Smooth muscle cell (in vitro differentiated cells): Measurements from ENCODE around the gene CCDC170. TPM values are rescaled to one million over a fixed set of nuclear protein-coding genes. Genes with fewer than 3 reads are reported as not detected.

Experiments used
- DNase-seq: peaks from one replicate; lab custom pipeline; 2025; ENCODE audit not compliant: unreplicated experiment; lab: John Stamatoyannopoulos, UW
- H2AFZ ChIP-seq: fragments of 200-600 bp; sonication (generic); 2 replicates; pipeline ENCODE4 v1.6.0; 2016; ENCODE audit warnings: antibody characterized with exemption, low read depth, mild to moderate bottlenecking
- H3F3A ChIP-seq: fragments of 200-600 bp; sonication (generic); 2 replicates; pipeline ENCODE4 v1.6.0; 2017; ENCODE audit warnings: antibody characterized with exemption, low read depth
- H3K27ac ChIP-seq: fragments of 200-600 bp; sonication (generic); 2 replicates; pipeline ENCODE4 v1.5.1; 2016; ENCODE audit warnings: low read depth, mild to moderate bottlenecking
- H3K27me3 ChIP-seq: fragments of 200-600 bp; sonication (generic); 2 replicates; pipeline ENCODE4 v1.6.1; 2016; ENCODE audit warnings: low read depth, mild to moderate bottlenecking
- H3K36me3 ChIP-seq: fragments of 200-600 bp; sonication (generic); 2 replicates; pipeline ENCODE4 v1.5.1; 2016; ENCODE audit warnings: low read depth
- H3K4me1 ChIP-seq: fragments of 200-600 bp; sonication (generic); 2 replicates; pipeline ENCODE4 v1.5.1; 2016; ENCODE audit warnings: low read depth
- H3K4me2 ChIP-seq: fragments of 200-600 bp; sonication (generic); 2 replicates; pipeline ENCODE4 v1.6.0; 2016; ENCODE audit warnings: mild to moderate bottlenecking
- H3K4me3 ChIP-seq: fragments of 200-600 bp; sonication (generic); 2 replicates; pipeline ENCODE4 v1.5.1; 2016; ENCODE audit warnings: mild to moderate bottlenecking
- H3K79me2 ChIP-seq: fragments of 200-600 bp; sonication (generic); 2 replicates; pipeline ENCODE4 v1.6.0; 2016; ENCODE audit warnings: low read depth, mild to moderate bottlenecking
- H3K9ac ChIP-seq: fragments of 200-600 bp; sonication (generic); 2 replicates; pipeline ENCODE4 v1.6.0; 2016; ENCODE audit warnings: low read depth
- H3K9me3 ChIP-seq: fragments of 200-600 bp; sonication (generic); replicated peaks from 2 replicates; pipeline ENCODE4 v1.5.1; 2016; ENCODE audit warnings: low read depth
- H4K20me1 ChIP-seq: fragments of 200-600 bp; sonication (generic); 2 replicates; pipeline ENCODE4 v1.6.0; 2016; ENCODE audit warnings: low read depth
- CTCF ChIP-seq: fragments of 200-600 bp; sonication (generic); IDR thresholded peaks from 2 replicates; pipeline ENCODE4 v1.5.1; 2017; ENCODE audit warnings: borderline replicate concordance, mild to moderate bottlenecking, antibody characterized with exemption; ENCODE audit not compliant: insufficient read depth, poor library complexity, severe bottlenecking
- WGBS: methylation state at CpG from one replicate; pipeline ENCODE4 v1.1.7; 2016; ENCODE audit warnings: low lambda C conversion rate; 5-methylcytosine and 5-hydroxymethylcytosine counted together
- polyA plus RNA-seq: library from polyadenylated mRNA; unstranded; fragments of >200 nt; fragmentation: Nextera tagmentation; extraction: Ambion mirVana; gene quantifications from 2 replicates; pipeline ENCODE4 v1.2.1, GENCODE V29; 2016
- total RNA-seq: library from RNA; depleted of rRNA; stranded (reverse); fragments of >200 nt; gene quantifications from 2 replicates; pipeline ENCODE4 v1.2.3, GENCODE V29; 2014

CCDC170 gene
- total and polyA plus RNA-seq, 2 experiments from 2014 or later = 0.27 to 0.63 TPM

- Histone ChIP-seq H3K4me2 (no peak overlapping the region), H3K4me3 (no peak overlapping the region), H3K9ac (no peak overlapping the region), H3F3A (no peaks in the 10 kb centered on the region), H2AFZ (no peak overlapping the region), H3K79me2 (no peaks in the 10 kb centered on the region), H3K36me3 (no peaks in the 10 kb centered on the region), H4K20me1 (no peaks in the 10 kb centered on the region), H3K27ac (no peak overlapping the region), H3K27me3 (no peaks in the 10 kb centered on the region), H3K4me1 (no peaks in the 10 kb centered on the region), H3K9me3 (no peaks in the 10 kb centered on the region)
- 88% methylated on average over 1 of the region's 1 CpG for WGBS
- no peak for DNase-seq
- TF ChIP-seq CTCF = no peak
Measured at GRCh38 chr6:151523034-151523433, 29.2 kb downstream of the CCDC170 start.

- Histone ChIP-seq H3K4me1 (no peaks in the 10 kb centered on the region), H4K20me1 (no peaks in the 10 kb centered on the region), H3K79me2 (no peaks in the 10 kb centered on the region), H3K27me3 (no peaks in the 10 kb centered on the region), H3K9me3 (no peaks in the 10 kb centered on the region), H3K9ac (no peak overlapping the region), H3K4me2 (no peak overlapping the region), H3K4me3 (no peak overlapping the region), H2AFZ (no peak overlapping the region), H3K27ac (no peak overlapping the region), H3K36me3 (no peaks in the 10 kb centered on the region), H3F3A (no peaks in the 10 kb centered on the region)
- 86% methylated on average over 2 of the region's 2 CpGs for WGBS
- no peak for DNase-seq
- no peak for TF ChIP-seq CTCF
Measured at GRCh38 chr6:151524059-151524458, 30.2 kb downstream of the CCDC170 start.

GRCh38 chr6:151534576-151534975 is 40.8 kb downstream of the CCDC170 start:
- no peak overlapping the region for H3K27ac ChIP-seq
- H3K9ac ChIP-seq = no peak overlapping the region
- no peak for TF ChIP-seq CTCF
- no peak for DNase-seq
- H3K4me3 ChIP-seq = no peak overlapping the region
- H4K20me1 ChIP-seq = no peaks in the 10 kb centered on the region
- H3K4me2 ChIP-seq = no peak overlapping the region
- H3K36me3 ChIP-seq = no peaks in the 10 kb centered on the region
- no peaks in the 10 kb centered on the region for H3F3A ChIP-seq
- no peak overlapping the region for H2AFZ ChIP-seq
- no peaks in the 10 kb centered on the region for H3K79me2 ChIP-seq
- H3K9me3 ChIP-seq = no peaks in the 10 kb centered on the region
- H3K4me1 ChIP-seq = no peaks in the 10 kb centered on the region
- WGBS = 92% methylated on average over 3 of the region's 3 CpGs
- no peaks in the 10 kb centered on the region for H3K27me3 ChIP-seq

- Histone ChIP-seq H3K79me2 (no peaks in the 10 kb centered on the region), H3K27ac (no peak overlapping the region), H3K4me3 (no peak overlapping the region), H3K4me1 (no peaks in the 10 kb centered on the region), H2AFZ (no peak overlapping the region), H3F3A (no peaks in the 10 kb centered on the region), H3K27me3 (no peaks in the 10 kb centered on the region), H3K36me3 (no peaks in the 10 kb centered on the region), H3K4me2 (no peak overlapping the region), H4K20me1 (no peaks in the 10 kb centered on the region), H3K9me3 (no peaks in the 10 kb centered on the region), H3K9ac (no peak overlapping the region)
- TF ChIP-seq CTCF = no peak
- 90% methylated on average over 4 of the region's 4 CpGs for WGBS
- DNase-seq = no peak
Measured at GRCh38 chr6:151535476-151536187, 41.8 kb downstream of the CCDC170 start.
